ENCODE results near the gene WASHC3.
"Not testable (repeated sequence)": the region's sequence is repeated elsewhere in the genome, so short reads cannot be mapped to it uniquely, and the experiment has no call there.

WASHC3 gene, protein sequence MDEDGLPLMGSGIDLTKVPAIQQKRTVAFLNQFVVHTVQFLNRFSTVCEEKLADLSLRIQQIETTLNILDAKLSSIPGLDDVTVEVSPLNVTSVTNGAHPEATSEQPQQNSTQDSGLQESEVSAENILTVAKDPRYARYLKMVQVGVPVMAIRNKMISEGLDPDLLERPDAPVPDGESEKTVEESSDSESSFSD

DNA sequence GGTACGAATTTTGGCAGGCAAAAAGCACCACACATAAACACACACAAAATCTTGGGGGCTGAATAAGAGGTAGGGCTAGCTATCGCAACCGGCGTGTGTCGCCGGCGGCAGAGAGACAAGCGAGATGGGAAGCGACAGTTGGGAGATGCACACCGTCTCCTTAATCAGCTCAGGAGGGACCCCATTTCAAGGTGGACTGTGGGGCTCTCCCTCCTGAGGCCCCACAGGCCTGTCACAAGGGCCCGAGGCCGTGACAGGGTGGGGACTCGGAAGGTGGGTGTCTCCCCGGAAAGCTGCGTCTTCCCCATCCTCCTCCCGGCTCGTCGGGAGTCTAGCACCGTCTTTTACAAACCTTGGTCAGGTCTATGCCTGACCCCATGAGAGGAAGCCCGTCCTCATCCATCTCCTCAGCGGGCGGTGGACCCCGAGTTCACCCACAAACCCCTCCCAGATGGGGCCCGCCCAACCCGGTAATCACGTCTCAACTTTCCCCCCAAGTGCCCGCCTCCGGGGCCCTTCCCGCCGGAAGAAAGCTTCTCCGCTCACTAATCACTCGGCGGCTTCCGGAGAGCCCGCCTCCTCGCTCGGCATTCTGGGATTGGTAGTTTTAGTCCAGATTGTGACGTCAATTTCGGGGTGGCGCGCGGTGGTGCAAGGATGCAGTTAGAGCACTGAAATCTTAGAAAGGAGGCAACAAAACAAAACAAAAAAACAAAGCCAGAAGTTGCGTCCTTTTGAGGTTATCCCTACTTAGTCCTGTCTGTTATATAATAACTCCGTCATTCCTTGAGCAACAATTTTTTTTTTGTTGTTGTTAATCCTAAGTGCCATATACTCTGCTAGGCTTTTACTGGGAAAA, at the start of gene WASHC3:
Gene WASHC3 (minus strand): TSS at position 432 of the 859 bp plus-strand sequence. CDS start 29 bp downstream, at position 403.
- DNase-seq (ENCODE audit: low read depth in 2 of 2) = peak; percentile 88 to 95

DNA sequence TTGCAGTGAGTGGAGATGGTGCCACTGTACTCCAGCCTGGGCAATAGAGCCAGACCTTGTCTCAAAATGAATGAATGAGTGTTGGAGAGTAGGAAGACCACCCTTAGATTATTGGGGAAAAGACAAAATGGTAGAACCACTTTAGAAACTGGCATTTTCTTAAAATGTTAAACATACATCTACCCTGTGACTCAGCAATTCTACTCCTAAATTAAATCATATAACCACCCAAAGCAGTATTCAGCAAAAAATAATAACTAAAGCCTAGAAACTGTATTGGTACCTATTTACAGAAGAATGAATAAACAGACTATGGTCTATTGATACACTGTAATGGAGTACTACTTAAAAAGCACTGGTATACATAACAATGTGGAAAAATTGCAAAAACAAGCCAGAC, 49.0 kb upstream of the WASHC3 start:
- DNase-seq (ENCODE audit: low read depth in 2 of 2) = no peak

DNA sequence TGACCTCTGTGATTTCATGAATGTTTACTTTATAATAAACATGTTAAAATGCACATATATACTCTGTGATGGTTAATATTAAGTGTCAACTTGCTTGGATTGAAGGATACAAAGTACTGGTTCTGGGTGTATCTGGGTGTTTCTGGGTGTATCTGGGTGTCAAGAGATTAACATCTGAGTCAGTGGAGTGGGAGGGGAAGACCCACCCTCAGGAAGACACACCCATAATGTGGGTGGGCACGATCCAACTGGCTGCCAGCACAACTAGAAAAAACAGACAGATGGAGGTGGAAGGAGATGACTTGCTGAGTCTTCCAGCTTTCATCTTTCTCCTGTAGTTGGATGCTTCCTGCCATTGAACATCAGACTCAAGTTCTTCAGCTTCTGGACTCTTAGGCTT, 46.2 kb upstream of the WASHC3 start:
- no peak for DNase-seq (ENCODE audit: low read depth in 2 of 2)

DNA sequence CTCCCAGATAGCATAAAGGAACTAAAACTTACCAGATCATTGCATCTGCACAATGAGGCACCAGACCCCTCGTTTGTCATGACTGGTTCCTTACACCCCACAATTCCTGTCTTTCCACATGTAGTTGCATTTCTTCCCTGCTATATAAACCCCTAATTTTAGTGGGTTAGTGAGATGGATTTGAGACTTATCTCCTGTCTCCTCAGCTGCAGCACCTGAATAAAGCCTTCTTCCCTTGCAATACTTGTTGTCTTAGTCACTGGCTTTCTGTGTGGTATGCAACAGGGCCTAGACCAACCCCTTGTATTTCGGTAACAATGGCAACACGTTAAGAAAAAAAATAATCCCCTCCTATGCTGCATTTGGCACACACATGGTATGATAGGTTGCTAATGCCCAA, 45.1 kb upstream of the WASHC3 start:
- DNase-seq (ENCODE audit: low read depth in 2 of 2) = no peak

DNA sequence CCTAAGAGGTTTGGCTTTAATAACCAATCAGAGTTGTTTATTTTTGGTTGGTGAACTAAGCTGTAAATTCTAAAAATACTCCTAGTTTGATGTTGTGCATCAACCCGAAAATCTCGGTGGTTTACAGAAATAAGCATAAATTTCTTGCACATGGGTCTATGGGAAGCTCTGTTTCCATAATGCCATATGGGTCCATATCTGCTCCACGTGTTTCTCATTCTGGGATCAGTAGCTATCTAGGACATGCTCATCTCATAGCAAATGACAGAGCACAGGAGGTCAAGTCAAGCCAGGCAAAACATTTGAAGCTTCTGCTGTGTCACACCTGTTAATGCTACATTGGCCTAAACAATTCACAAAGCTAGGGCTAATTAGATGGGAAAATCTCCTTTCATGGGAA, 35.1 kb upstream of the WASHC3 start:
- DNase-seq (ENCODE audit: low read depth in 2 of 2) = no peak

DNA sequence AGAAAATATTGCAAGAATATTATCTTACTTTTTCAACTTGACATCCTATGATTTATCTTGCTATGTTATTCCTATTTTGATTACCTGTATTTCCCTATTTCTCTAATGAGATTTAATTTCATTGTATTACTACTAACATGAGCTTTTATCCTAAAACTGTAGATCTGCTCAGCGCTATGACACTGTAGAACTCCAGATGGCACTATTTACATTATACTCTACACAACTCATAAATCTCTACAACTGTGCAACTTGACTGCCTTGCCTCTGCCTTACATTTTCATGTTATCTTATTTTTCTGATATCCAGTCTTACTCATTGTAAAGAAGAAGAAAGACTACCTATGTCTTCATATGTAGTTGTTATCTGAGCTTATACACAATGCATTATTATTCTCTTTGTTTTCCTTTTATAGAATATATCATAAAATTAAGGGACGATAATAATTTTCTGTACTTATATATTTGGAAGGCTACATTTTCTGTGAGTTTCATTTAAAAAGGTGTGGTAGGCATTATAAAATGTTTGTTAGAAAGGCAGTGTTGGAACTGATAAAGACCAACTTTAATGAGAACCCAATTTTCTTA, 34.0 kb upstream of the WASHC3 start:
- no peak for DNase-seq (ENCODE audit: low read depth in 2 of 2)

DNA sequence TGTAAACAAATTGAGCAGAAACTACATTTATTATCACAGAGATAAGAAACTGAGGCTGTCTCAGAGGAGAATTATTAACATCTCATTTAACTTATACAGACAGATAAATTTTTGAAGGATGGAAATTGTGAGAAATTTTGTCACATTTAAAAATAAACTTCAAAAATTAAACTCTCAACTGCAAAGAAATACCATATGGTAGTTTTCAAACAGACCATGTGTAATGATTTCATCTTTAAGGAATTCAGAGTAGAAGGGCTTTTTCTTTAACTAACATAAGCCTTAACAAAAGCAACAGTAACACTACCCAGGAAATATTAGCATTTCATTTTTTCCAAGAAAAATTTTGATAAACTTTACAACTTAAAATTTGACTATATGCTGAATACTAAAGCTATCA, 31.5 kb upstream of the WASHC3 start:
- DNase-seq (ENCODE audit: low read depth in 2 of 2) = no peak

DNA sequence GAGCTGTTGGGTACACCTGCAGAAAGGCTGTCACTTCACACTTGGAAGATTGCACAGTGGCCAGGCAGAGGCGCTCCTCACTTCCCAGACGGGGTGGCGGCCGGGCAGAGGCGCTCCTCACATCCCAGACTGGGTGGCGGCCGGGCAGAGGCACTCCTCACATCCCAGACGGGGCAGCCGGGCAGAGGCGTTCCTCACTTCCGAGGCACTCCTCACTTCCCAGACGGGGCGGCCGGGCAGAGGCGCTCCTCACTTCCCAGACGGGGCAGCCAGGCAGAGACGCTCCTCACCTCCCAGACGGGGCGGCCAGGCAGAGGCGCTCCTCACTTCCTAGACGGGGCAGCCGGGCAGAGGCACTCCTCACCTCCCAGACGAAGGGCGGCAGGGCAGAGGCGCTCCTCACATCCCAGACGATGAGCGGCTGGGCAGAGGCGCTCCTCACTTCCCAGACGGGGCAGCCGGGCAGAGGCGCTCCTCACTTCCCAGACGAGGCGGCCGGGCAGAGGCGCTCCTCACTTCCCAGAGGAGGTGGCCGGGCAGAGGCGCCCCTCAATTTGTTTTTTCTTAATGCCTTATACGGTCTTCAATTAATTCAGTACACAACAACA, 27.5 kb upstream of the WASHC3 start:
- not testable (repeated sequence) for DNase-seq (ENCODE audit: low read depth in 2 of 2)

DNA sequence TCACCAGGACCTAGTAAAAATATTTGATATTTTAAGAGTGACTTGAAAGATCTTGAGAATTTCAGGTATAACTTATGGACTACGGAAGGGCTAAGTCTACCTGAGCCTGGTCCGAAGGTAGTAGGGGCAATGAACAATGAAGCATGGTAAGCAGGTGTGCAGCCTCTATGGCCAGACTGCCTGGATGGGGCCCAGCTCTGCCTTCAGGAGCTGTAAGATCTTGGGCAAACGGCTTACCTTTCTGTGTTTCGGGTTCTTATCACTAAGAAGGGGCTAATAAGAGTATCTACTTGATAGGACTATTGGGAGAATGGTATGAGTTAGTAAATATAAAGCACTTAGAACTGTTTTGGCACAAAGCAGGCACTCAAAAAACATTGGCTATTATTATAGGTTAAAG, 19.1 kb upstream of the WASHC3 start:
- no peak for DNase-seq (ENCODE audit: low read depth in 2 of 2)

DNA sequence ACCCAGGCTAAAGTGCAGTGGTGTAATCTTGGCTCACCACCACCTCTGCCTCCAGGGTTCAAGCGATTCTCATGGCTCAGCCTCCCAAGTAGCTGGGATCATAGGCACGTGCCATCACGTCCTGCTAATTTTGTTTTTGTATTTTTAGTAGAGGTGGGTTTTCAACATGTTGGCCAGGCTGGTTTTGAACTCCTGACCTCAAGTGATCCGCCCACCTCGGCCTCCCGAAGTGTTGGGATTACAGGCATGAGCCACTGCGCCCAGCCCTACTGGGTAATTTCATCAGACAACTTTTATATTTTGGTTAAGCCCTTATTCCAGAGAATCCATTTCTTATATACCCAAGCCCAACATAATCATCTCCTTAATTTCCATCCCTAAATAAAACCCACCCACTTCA, 10.3 kb upstream of the WASHC3 start:
- not testable (repeated sequence) for DNase-seq (ENCODE audit: low read depth in 2 of 2)

DNA sequence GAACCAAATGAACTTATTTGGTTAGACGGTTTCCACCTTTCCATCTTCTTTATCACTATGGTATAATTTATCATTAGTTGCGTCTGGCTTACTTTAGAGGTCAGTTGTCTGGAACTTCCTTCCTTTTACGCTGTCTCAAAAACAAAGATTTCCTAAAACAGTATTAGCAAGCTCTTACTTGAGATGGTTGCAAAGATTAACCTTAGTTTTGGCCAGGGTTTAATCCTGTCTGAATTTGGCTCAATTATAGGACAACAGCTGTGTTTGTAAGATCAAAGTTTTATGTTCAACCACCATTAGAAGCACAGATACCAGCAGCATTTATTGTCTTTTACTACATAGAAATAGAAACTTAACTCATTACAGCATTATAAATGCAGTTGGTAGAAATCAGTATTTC, 7.9 kb upstream of the WASHC3 start:
- DNase-seq (ENCODE audit: low read depth in 2 of 2) = no peak

DNA sequence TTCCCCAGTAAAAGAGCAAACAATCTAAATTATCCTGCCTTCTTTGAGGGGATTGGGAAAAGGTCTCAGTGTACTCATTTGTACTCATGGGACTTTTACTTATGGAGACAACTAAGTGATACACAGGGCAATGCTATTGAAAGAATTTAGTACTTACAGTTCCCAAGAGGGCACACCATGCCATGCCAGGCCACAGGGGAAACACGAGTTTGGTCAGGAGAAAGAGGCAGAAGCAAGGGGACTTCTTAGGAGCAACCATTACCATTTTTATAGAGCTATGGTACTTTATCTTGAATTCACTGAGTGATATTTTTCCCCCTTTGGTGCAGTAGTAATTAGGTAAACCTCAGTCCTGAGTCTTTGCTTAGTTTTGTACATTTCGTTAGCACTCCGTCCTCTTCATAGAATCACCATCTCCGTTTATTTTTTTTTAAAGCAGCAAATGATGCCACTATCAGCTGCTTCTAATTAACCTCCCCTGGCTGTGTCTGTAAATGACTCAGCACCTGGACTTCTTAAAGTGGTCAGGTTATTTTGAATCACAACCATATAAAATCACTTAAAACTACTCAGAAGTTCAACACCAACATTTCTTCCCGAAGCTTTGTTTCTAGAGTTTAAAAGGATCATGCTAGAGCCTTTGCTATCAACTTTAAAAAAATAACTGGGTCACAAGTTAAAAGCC, 5.9 kb upstream of the WASHC3 start:
- DNase-seq (ENCODE audit: low read depth in 2 of 2) = no peak

DNA sequence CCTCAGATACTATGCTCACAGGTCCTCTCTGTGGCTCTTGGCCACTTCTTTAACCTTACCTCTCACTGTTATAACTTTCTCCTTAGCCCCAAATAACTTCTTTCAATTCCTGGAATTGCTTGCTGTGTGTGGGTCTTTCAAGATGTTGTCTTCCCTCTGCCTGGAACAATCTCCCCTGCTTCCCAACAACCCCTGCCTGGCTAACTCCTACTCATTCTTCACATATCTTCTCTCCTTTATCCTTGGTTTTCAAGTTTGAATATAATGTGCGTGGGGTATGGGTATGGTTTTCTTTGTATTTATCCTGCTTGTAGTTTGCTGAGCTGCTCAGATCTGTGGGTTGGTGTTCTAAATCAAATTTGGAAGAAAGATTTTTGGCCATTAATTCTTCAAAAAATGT, 2.7 kb upstream of the WASHC3 start:
- DNase-seq (ENCODE audit: low read depth in 2 of 2) = no peak

DNA sequence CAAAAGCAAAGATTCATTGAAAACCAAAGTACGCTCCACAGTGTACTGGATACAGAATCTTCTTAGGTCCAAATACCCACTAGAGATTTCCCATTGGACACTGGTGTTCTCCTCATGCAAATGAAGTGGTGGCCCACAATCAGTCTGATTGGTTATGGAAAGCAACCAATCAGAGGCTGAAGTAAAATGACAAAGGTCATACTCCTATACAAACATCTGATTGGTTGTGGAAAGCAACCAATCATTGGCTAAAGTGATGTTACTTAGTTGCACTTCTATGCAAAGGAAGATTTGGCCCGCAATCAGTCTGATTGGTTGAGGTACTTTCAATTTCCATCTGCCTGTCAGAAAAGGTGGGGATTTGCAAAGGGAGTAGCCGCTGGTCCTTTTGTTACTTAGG, 1.3 kb upstream of the WASHC3 start:
- DNase-seq (ENCODE audit: low read depth in 2 of 2) = no peak

DNA sequence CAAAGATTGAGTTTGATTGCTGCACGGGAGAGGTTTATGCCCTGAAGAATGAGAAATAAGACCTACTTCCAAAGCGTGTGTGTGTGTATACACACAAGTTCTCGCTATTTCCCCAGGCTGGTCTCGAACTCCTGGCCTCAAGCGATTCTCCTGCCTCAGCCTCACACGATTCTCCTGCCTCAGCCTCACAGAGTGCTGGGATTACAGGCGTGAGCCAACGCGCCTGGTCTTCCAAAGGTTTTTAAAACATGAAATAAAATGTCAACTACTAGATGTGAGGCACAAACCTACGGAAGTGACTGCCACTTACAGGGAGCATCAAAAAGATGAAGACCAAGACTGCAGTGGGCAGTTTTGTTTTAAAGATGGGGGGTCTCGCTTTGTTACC, 622 bp upstream of the WASHC3 start:
- DNase-seq (ENCODE audit: low read depth in 2 of 2) = no peak

DNA sequence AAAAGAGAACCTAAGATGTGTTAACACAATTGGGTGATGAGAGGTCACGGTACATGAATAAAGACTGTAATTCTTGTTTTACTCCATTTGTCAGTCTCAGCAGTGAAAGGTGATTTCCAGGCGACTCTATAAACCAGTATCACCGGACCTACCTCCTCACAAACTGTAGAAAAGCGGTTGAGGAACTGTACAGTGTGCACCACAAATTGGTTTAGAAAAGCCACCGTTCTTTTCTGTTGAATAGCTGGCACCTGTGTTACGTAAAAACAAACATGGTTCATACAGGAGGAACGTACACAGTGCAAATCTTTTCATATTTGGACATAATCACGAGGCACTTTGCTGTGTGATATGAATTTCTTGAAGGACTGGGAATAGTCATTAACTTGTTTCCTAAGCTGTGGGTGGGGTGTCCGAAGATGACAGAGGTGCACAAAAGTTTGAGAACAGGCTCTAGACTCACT, 663 bp downstream of the WASHC3 start:
- no peak for DNase-seq (ENCODE audit: low read depth in 2 of 2)

DNA sequence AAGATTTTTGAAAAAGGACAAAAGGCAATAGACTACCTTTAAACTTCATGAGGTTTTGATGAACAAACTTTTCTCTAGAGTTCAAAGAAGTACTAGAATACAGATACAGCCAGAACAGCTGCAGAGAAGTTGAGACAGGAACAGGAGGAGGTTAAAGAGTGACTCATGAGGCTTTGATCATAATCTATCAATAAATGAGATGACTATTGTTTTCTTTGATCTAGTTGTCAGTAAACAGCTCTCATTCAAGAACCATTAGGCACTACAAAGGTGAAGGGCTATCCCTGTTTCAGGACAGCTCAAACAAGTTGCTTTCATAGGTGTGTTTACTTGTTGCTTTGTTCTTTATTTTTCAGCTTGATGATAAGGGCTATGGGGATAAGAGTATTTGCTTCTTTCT, 2.4 kb downstream of the WASHC3 start:
- DNase-seq (ENCODE audit: low read depth in 2 of 2) = no peak

DNA sequence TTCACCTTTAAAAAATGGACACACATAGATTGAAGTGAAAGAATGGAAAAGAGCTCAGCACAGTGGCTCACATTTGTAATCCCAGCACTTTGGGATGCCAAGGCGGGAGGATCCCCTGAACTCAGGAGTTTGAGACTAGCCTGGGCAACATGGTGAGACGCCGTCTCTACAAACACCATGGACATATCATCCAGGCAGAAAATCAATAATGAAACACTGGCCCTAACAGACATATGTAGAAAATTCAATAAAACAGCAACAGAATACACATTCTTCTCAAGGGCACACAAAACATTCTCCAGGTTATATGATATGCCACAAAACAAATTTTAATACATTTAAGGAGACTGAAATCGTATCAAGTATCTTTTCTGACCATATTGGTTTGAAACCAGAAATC, 7.4 kb downstream of the WASHC3 start:
- DNase-seq (ENCODE audit: low read depth in 2 of 2) = no peak

DNA sequence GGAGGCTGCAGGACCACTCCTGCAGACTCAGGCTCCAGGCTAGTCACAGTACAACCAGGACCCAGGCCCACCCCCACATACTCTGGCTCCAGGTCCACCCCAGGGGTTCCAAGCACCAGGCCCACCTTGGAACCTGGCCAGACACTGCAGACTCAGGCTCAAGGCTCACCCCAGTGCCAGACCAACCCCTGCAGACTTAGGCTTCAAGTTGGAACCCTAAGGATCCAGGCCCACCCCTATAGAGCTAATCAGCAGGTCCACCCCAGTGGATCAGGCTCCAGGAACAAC, 8.8 kb downstream of the WASHC3 start:
- DNase-seq (ENCODE audit: low read depth in 2 of 2) = no peak

DNA sequence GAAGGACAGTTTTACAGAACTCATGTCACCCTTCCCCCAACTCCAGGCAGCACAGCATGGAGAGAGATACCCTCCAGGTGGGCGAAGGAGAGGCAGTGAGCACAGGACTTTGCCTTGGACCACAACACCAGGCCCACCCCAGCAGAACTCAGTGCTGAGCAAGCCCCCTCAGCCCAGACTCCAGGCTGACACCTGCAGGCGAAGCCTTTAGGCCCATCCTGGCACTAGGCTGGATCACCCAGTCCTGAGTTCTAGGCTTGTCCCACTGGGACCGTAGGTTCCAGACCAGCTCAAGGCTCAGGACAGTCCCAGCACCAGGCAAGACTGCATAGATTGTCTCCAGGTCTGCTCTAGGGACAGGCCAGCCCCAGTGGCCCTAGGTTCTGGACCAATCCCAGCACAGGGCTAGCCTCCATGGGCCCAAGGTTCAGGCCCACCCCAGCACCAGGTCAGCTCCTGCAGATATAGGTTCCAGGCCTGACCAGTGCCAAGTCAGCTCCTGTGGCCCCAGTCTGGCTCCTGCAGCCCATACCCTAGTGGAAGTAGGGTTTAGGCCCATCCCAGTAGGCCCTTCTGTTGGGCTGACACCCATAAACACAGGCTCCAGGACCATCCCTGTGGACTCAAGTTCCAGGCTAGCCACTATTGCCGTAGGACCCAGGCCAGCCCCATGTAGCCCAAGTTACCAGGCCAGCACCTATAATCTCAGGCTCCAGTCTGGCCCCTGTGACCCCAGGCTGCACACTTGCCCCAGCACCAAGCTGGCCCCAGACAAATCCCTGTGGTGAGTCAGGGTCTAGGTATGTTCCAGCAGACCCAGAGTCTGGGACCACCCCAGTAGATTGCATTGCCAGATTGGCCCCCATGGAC, 9.4 kb downstream of the WASHC3 start:
- no peak for DNase-seq (ENCODE audit: low read depth in 2 of 2)

DNA sequence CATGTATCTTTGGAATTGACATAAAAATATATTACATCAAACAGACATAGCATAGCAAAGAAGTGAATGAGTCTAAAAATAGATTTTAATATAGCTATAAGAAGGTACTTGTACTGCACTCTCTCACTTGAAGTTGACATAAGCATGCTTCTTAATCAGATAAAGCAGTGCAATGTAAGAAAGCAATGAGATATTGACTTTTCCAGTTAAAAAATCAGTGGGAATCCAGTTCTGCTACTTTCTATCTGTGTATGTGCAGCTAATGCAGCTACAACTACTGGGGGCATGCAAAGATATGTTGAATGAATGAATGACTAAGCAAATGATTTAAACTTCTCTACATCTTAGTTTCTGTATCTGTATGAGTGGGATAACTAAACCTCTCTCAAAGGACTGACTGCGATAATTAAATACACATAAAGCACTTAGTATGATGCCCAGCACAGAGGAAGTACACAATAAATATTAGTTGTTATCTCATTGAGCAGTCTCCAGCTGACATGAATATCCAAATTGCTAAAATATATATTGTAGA, 10.3 kb downstream of the WASHC3 start:
- no peak for DNase-seq (ENCODE audit: low read depth in 2 of 2)
